ENCODE results near the gene CCRL2. TPM values are rescaled to one million over a fixed set of nuclear protein-coding genes. Genes with fewer than 3 reads are reported as not detected.

The CCRL2 gene
- total and polyA plus RNA-seq, 4 donors, result 11.0 to 95.9 (median 19.8) TPM

- 30 to 54% methylated on average over 3 of the region's 3 CpGs for WGBS, 2 donors
- ATAC-seq (ENCODE audit: insufficient read depth, low FRiP score), result no peak
- Histone ChIP-seq H3K4me3 (no peak overlapping the region), H3K4me1 (ENCODE audit: control insufficient read depth in 5 of 5, insufficient read depth in 5 of 5, low read length in 5 of 5) (peaks cover 1 to 22% (median 18%) of the 10 kb centered on the region in 5 donors), H3K36me3 (ENCODE audit: control insufficient read depth in 4 of 4, insufficient read depth in 4 of 4, low read length in 4 of 4) (peaks cover 0 to 7% (median 0%) of the 10 kb centered on the region in 4 donors), H3K9me3 (ENCODE audit: control insufficient read depth in 4 of 4, insufficient read depth in 3 of 4, low read length in 3 of 4) (no peaks in the 10 kb centered on the region), H3K27me3 (ENCODE audit: control insufficient read depth in 3 of 3, insufficient read depth in 3 of 3, low read length in 2 of 3) (no peaks in the 10 kb centered on the region), H3K27ac (ENCODE audit: low read depth in 1 of 2, low read length in 1 of 2) (peak overlapping the region in 1 of 2 donors; percentile 27), H3K9ac (ENCODE audit: insufficient read depth in 1 of 2, low read length in 2 of 2) (no peak overlapping the region)
- peak in 1 of 3 donors; percentile 40 for DNase-seq
- TF ChIP-seq, protein P1, sequence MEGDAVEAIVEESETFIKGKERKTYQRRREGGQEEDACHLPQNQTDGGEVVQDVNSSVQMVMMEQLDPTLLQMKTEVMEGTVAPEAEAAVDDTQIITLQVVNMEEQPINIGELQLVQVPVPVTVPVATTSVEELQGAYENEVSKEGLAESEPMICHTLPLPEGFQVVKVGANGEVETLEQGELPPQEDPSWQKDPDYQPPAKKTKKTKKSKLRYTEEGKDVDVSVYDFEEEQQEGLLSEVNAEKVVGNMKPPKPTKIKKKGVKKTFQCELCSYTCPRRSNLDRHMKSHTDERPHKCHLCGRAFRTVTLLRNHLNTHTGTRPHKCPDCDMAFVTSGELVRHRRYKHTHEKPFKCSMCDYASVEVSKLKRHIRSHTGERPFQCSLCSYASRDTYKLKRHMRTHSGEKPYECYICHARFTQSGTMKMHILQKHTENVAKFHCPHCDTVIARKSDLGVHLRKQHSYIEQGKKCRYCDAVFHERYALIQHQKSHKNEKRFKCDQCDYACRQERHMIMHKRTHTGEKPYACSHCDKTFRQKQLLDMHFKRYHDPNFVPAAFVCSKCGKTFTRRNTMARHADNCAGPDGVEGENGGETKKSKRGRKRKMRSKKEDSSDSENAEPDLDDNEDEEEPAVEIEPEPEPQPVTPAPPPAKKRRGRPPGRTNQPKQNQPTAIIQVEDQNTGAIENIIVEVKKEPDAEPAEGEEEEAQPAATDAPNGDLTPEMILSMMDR (IDR thresholded peaks at IDR 0.05; ENCODE audit: control extremely low read depth, extremely low read depth), result no peak
Measured at GRCh38 chr3:46412786-46413298, 5.8 kb downstream of the CCRL2 start.

GRCh38 chr3:46413951-46414350 is 6.9 kb downstream of the CCRL2 start:
- peak overlapping the region in 1 of 2 donors; percentile 35 for H3K27ac ChIP-seq (ENCODE audit: low read depth in 1 of 2, low read length in 1 of 2)
- TF ChIP-seq, protein P1 (IDR thresholded peaks at IDR 0.05; ENCODE audit: control extremely low read depth, extremely low read depth), result no peak
- no peak overlapping the region for H3K9ac ChIP-seq (ENCODE audit: insufficient read depth in 1 of 2, low read length in 2 of 2)
- H3K36me3 ChIP-seq (ENCODE audit: control insufficient read depth in 4 of 4, insufficient read depth in 4 of 4, low read length in 4 of 4), result peaks cover 0 to 7% (median 0%) of the 10 kb centered on the region in 4 donors
- WGBS, 2 donors, result 35 to 54% methylated on average over 5 of the region's 5 CpGs
- H3K4me1 ChIP-seq (ENCODE audit: control insufficient read depth in 5 of 5, insufficient read depth in 5 of 5, low read length in 5 of 5), result peaks cover 0 to 18% (median 15%) of the 10 kb centered on the region in 5 donors
- ATAC-seq (ENCODE audit: insufficient read depth, low FRiP score) (no peak), DNase-seq (no peak)
- no peak overlapping the region for H3K4me3 ChIP-seq
- no peaks in the 10 kb centered on the region for H3K9me3 ChIP-seq (ENCODE audit: control insufficient read depth in 4 of 4, insufficient read depth in 3 of 4, low read length in 3 of 4)
- H3K27me3 ChIP-seq (ENCODE audit: control insufficient read depth in 3 of 3, insufficient read depth in 3 of 3, low read length in 2 of 3), result no peaks in the 10 kb centered on the region

- Histone ChIP-seq H3K4me1 (ENCODE audit: control insufficient read depth in 5 of 5, insufficient read depth in 5 of 5, low read length in 5 of 5) (peaks cover 0 to 18% (median 15%) of the 10 kb centered on the region in 5 donors), H3K27me3 (ENCODE audit: control insufficient read depth in 3 of 3, insufficient read depth in 3 of 3, low read length in 2 of 3) (no peaks in the 10 kb centered on the region), H3K27ac (ENCODE audit: low read depth in 1 of 2, low read length in 1 of 2) (no peak overlapping the region)
Measured at GRCh38 chr3:46414739-46415138, 7.7 kb downstream of the CCRL2 start.

More at GRCh38 chr3:46414739-46415138, 7.7 kb downstream of the CCRL2 start:
- Histone ChIP-seq H3K36me3 (ENCODE audit: control insufficient read depth in 4 of 4, insufficient read depth in 4 of 4, low read length in 4 of 4) (peaks cover 0 to 5% (median 0%) of the 10 kb centered on the region in 4 donors), H3K9me3 (ENCODE audit: control insufficient read depth in 4 of 4, insufficient read depth in 3 of 4, low read length in 3 of 4) (no peaks in the 10 kb centered on the region), H3K9ac (ENCODE audit: insufficient read depth in 1 of 2, low read length in 2 of 2) (no peak overlapping the region), H3K4me3 (no peak overlapping the region)
- TF ChIP-seq, protein P1 (IDR thresholded peaks at IDR 0.05; ENCODE audit: control extremely low read depth, extremely low read depth), result no peak
- WGBS, 2 donors, result 54 to 65% methylated on average over 4 of the region's 4 CpGs
- DNase-seq (no peak), ATAC-seq (ENCODE audit: insufficient read depth, low FRiP score) (no peak)

All from lung (tissue), 12 donors.